GM18868 (cell line): ENCODE data around the gene PRR15L.
"Not testable (repeated sequence)": the region's sequence is repeated elsewhere in the genome, so short reads cannot be mapped to it uniquely, and the experiment has no call there.

Source experiments
- ATAC-seq: cut with Tn5 transposase; IDR thresholded peaks from one replicate; pipeline ENCODE4 v1.9.1; 2021; ENCODE audit warnings: mild to moderate bottlenecking, moderate library complexity; ENCODE audit not compliant: unreplicated experiment

PRR15L gene

GRCh38 chr17:47941246-47942095 lies 16.2 kb downstream of the PRR15L start, which contains the start of gene PNPO:
TSS of gene PNPO (plus strand) at chr17:47941571. CDS start at chr17:47941676, 105 bp downstream.
- ATAC-seq = peak; percentile 90

- ATAC-seq = no peak
These were observed 19.7 kb downstream of the PRR15L start for GRCh38 chr17:47937941-47938340.

- ATAC-seq = no peak
These were observed 21.7 kb downstream of the PRR15L start for GRCh38 chr17:47935961-47936360.

GRCh38 chr17:47935468-47935867 lies 22.2 kb downstream of the PRR15L start:
- not testable (repeated sequence) for ATAC-seq

GRCh38 chr17:47934856-47935255 lies 22.8 kb downstream of the PRR15L start:
- no peak for ATAC-seq

- ATAC-seq = no peak
These were observed 25.8 kb downstream of the PRR15L start for GRCh38 chr17:47931848-47932247.

- no peak for ATAC-seq
These were observed 28.3 kb downstream of the PRR15L start for GRCh38 chr17:47929218-47930000.

- ATAC-seq = no peak
These were observed 29.3 kb downstream of the PRR15L start for GRCh38 chr17:47928415-47928814.

GRCh38 chr17:47927821-47928400 lies 29.8 kb downstream of the PRR15L start:
- no peak for ATAC-seq

- ATAC-seq = no peak
These were observed 32.0 kb downstream of the PRR15L start for GRCh38 chr17:47925678-47925988.

GRCh38 chr17:47924785-47925677 lies 32.7 kb downstream of the PRR15L start:
- no peak for ATAC-seq

GRCh38 chr17:47919889-47920288 lies 37.8 kb downstream of the PRR15L start:
- not testable (repeated sequence) for ATAC-seq

- ATAC-seq = no peak
These were observed 38.7 kb downstream of the PRR15L start for GRCh38 chr17:47918991-47919390.

- ATAC-seq = no peak
These were observed 39.7 kb downstream of the PRR15L start for GRCh38 chr17:47918006-47918405.

GRCh38 chr17:47917581-47917980 lies 40.1 kb downstream of the PRR15L start:
- no peak for ATAC-seq

GRCh38 chr17:47916489-47917208 lies 41.0 kb downstream of the PRR15L start:
- no peak for ATAC-seq

GRCh38 chr17:47915776-47916398 lies 41.8 kb downstream of the PRR15L start:
- ATAC-seq = no peak

GRCh38 chr17:47914306-47914948 lies 43.3 kb downstream of the PRR15L start:
- ATAC-seq = no peak

- no peak for ATAC-seq
These were observed 44.6 kb downstream of the PRR15L start for GRCh38 chr17:47913050-47913449.
